ENCODE measurements around the gene ORC3.

The ORC3 gene

DNA sequence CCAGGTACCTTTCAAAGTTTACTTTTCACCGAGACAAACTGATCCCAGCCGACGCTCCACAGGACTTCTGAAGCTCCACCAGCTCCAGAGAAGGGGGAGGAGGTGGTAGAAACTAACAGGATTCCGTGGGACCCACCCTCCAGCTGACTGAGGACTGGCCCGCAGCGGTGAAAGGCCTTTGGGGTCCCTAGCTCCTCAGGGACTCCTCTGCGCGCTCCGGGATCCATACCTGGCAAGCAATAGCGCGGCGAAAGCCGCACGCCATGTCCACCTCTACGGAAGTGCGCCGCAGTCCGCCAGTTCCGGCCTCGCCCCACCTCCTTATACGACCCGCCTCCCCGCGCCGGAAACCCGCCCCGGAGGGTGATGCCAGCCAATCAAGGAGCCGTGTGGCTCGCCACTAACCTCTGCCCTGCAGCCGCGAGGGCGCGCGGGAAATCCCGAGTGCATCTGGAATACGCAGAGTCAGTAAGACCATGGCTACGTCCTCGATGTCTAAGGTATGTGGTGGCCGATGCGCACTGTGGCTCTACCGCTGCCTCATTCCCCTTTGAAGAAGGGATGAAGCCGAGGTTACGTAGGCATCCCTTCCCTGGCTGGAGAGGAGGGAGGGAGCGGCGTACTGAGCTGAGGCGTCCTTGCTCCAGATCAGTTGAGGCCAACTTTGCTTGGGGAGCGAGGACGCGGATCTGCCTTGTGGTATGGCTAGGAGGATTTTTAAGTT is at the start of gene ORC3, which contains the start of gene RARS2:
ORC3 (plus strand) TSS at position 443 of the 724 bp plus-strand sequence; CDS start at position 477, 34 bp downstream.
RARS2 (minus strand) TSS at position 295 of the 724 bp plus-strand sequence; CDS start at position 265, 30 bp downstream.
- DNase-seq (ENCODE audit: low read depth in 2 of 2), result peak; percentile 85 to 90

DNA sequence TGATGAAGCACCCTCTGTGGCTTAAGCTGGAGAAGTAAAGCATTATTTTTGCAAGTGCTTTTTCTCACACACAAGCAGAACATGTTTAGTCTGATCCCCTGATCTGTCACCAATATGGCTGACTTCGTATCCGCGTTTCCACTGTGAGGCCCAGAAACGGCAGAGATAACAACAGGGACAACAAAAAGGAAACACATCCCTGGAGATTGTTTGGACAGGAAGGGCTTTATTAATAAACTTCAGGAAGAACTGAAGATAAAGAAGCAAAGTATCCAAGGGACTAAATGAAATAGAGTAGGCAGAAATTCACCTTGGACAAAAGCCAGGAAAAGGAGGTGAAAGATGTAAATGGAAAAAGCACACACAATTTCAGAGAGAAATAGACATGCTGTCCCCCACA is 49.4 kb upstream of the ORC3 start:
- no peak for DNase-seq (ENCODE audit: low read depth in 2 of 2)

GRCh38 chr6:87541041-87541440 is 48.9 kb upstream of the ORC3 start:
- no peak for DNase-seq (ENCODE audit: low read depth in 2 of 2)

GRCh38 chr6:87541744-87542143 is 48.2 kb upstream of the ORC3 start:
- DNase-seq (ENCODE audit: low read depth in 2 of 2), result no peak

DNA sequence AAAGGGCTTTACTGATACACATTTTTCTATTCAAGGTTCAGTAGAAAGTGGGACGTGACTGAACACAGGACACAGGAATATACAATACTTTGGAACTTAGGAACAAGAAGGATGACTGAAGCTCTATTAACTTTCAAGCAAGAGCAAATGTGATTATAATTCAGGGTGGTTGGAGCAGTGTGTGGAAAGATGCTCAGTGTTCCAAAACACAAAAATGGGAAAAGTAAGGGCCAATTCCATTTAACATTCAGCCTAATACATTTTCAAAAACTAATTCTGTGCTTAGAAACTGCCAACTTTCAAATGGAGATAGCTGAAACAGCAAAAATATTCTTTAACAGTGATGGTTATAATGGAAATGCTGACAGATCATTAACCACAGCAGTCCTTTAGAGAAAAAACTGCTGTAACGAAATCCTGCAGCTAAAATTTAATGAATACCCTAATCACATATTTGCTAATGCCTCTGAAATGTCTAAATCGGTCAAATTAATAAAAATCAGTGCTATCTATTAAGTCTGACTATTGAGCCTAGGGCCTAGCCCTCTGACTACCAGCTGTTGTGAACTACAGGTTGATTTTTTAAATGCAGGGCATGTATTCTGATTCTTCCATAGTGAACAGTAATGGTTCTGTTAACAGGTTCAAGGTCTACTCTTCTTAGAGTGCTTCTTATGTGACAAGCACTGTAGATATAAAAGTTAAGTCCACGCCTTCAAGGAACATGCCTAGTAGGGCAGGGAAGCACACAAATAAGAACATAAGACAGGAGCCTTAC is 46.0 kb upstream of the ORC3 start:
- DNase-seq (ENCODE audit: low read depth in 2 of 2), result no peak

DNA sequence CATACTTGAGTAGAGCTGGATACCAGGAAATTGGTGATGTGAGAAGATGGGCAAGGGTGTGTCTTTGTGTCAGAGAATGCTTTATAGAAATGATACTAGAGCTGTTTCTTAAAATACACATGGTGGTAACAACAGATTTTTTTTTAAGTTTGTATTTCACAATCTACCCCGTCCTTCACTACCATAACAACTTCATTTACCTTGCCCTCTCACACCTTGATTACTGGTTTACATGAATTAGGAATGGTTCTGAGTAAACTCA is 45.5 kb upstream of the ORC3 start:
- DNase-seq (ENCODE audit: low read depth in 2 of 2), result no peak

- DNase-seq (ENCODE audit: low read depth in 2 of 2), result no peak
These were observed 38.1 kb upstream of the ORC3 start for GRCh38 chr6:87551799-87552198.

GRCh38 chr6:87553159-87553765 is 36.7 kb upstream of the ORC3 start:
- no peak for DNase-seq (ENCODE audit: low read depth in 2 of 2)

GRCh38 chr6:87555506-87555905 is 34.4 kb upstream of the ORC3 start:
- DNase-seq (ENCODE audit: low read depth in 2 of 2), result no peak

DNA sequence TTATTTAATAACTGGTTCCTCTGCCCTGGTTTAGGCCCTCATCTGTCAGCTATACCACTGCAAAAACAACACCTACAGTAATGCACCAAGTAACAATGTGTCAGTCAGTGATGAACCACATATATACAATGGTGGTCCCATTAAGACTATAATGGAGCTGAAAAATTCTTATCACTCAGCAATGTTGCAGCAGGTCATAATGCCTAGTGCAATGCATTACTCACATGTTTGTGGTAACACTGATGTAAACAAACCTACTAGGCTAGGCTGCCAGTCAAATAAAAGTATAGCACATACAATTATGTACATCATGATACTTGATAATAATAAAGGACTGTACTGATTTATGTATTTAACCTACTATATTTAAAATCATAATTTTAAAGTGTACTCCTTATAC is 31.5 kb upstream of the ORC3 start:
- no peak for DNase-seq (ENCODE audit: low read depth in 2 of 2)

DNA sequence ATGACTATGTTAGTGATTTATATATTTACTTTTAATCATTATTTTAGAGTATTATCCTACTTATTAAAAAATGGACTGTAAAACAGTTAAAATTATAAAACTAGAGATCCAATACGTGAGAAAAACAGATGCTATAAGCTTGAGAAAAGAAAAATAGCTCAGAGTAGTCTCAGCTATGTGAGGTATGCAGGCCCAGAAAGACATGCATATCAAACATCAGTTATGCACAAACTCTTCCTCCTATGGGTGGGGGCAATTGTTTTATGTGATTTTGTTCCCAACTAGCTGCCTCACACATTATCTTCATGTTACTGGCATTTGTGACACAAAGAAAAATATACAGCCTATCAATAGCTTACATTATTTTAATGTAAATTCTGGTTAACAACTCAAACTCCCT is 28.9 kb upstream of the ORC3 start:
- DNase-seq (ENCODE audit: low read depth in 2 of 2), result no peak

DNA sequence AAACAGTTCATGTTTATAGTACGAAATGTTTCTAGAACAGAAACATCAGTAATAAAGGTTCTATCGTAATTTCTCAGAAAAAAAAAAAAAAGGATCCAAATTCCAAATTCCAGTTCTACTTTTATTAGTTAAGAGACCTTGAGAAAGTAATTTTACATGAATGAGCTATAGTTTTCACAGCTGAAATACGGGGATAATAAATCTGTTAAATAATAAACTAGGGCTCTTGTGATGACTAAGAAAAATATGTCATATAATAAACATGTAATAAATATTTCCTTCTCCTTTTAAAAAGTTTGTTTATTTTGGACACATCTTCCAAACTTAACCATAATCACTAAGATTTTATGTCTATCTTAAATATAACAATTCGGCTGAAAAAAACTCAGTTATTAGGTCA is 17.9 kb upstream of the ORC3 start:
- no peak for DNase-seq (ENCODE audit: low read depth in 2 of 2)

DNA sequence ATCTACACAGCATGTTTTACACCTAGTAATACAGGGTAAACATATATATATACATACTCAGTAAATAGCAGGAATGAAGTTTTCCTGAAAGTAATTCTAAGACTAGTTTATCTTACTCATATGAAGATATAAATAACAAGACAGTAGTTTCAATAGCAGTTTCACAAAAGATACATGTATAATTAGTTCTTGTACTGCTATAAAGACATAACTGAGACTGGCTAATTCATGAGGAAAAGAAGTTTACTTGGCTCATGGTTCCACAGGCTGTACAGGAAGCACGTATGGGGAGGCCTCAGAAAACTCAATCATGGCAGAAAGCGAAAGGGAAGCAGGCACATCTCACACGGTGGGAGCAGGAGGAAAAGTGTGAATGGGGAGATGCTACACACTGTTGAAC is 17.1 kb upstream of the ORC3 start:
- no peak for DNase-seq (ENCODE audit: low read depth in 2 of 2)

GRCh38 chr6:87573307-87574024 is 16.5 kb upstream of the ORC3 start:
- no peak for DNase-seq (ENCODE audit: low read depth in 2 of 2)

DNA sequence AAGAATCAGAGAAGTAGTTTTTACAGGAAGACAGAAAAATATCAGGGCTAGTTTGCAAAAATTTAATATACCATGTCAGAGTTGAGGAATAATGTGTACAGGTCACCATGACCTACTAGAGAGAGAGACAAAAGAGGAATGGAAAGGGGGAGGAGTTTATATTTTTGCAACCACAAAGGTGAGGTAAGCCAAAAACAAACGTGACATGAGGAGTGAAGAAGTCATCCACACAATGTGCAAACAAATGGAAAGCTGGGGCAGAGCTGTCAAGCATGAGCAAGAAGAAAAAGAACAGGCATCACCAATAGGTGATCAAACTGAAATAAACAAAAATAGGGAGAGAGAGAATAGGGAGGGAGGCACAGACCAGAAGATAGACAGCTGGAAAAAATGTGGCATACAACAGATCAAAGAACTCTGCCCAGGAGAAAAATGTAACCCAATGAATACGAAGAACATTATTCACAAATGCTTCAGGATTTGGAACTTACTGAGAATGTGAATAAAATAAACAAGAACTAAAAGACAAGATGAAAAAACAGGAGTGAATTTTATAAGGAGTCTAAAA is 15.6 kb upstream of the ORC3 start:
- DNase-seq (ENCODE audit: low read depth in 2 of 2), result no peak

DNA sequence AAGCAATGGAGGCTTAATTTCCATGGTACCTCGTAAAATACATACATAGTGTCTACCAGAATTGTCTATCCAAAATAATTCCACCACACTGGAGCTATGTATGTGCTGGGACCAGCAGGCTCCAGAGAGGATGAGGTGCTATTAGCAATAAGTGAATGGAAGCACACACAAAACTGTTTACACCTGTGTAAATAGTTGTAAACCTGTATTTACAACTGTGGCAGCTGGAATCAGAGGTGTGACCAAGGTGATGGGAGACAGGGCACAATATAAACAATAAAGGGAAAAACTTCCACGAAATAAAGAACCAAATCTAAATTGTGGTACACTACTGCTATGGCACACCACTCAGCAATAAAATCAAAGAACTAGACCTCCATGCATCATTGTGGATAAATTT is 14.5 kb upstream of the ORC3 start:
- DNase-seq (ENCODE audit: low read depth in 2 of 2), result no peak

DNA sequence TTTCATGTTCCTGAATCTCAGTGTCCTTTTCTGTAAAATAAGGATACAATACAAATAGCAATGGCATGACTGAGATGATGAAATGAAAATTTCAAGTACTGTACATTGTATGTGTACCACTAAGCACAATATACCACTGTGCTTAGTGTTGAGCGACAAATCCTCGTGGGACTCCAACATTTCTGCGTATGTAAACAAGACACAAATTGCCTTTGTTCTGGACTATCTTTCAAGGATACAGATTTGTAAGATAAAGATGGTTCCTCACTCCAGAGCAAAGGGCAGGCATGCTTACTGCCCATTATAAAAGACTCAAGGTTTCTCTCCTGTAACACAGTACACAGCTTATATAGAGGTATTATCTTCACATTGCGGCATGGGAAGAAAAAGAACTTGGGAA is 6.1 kb upstream of the ORC3 start:
- DNase-seq (ENCODE audit: low read depth in 2 of 2), result no peak

- no peak for DNase-seq (ENCODE audit: low read depth in 2 of 2)
These were observed 3.4 kb upstream of the ORC3 start for GRCh38 chr6:87586371-87587077.

DNA sequence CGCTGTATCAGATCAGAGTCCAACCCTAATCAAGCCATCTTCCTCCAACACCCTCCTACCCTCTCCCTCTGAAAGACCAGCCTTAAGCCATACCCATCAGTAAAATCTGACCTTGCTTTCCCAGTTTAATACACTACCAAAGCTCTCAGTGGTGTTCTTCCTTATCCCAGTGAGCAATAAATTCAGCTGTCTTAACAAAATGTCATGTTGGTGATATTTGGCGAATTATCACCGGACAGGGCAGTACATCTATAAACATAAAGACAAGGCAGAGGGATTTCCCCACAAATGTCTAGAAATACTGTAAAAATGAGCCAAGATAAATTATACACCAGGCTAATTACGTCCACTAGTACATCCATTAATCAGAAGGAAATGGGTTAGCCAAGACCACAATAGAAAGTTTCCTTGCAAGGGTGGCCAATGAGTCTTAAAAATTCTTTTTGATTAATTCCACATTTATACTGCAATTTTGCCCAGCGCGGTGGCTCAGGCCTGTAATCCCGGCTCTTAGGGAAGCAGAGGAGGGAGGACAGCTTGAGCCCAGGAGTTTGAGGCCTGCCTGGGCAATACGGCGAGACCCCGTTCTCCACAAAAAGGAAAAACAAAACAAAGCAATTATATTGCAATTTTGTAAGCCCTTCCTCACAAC is 1.1 kb upstream of the ORC3 start:
- DNase-seq (ENCODE audit: low read depth in 2 of 2), result no peak

DNA sequence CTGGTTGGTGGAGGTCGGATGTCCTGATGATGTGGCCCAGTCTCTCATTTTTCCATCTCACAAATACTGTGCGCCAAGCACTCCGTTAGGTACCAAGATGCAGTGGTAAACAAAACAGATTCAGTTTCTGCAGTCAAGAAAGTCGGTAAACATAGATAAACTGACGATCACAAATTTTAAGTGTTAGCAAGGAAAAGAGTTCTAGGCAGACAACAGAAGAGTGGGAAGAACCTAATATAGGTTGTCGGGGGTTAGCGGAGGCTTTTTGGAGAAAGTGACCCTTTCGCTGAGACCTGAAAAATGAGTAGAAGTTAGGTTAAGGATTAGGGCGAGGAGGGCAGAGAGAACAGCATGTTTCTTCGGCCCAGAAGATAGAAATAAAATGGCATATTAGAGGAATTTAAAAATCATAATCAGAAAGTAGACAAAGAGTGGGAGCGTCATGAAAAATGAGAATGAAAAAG is 514 bp downstream of the ORC3 start:
- DNase-seq (ENCODE audit: low read depth in 2 of 2), result no peak

DNA sequence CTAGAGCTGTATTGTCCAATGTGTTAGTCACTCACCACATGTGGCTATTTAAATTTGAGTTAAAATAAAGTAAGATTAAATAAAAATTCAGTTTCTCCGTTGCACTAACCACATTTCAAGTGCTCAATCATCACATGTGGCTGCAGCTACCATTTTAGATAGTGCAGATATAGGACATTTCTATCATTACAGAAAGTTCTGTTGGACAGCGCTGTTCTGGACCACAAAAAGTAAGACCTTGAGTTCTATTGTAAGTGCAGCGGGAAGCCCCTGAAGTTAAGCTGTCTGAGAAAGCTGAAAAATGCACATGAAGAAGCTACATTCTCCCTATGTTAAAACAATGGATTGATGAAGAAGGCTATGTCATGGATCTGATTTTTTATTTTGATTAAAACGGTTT is 1.1 kb downstream of the ORC3 start:
- DNase-seq (ENCODE audit: low read depth in 2 of 2), result no peak

All from stimulated activated CD8-positive, alpha-beta memory T cell treated with anti-CD3 and anti-CD28 coated beads, Interleukin-7, amount 100 ng/mL, for 4 hours (primary cell).